Bronchial epithelial cell (primary cell): ENCODE measurements around the gene JAG2. TPM values are rescaled to one million over a fixed set of nuclear protein-coding genes. Genes with fewer than 3 reads are reported as not detected.

Source experiments
- DNase-seq: peaks from one replicate; pipeline ENCODE4 v3.0.0-alpha.2; 2010; ENCODE audit warnings: low read depth
- FAIRE-seq: peaks from 2 replicates; lab custom pipeline; 2011; peaks lifted over from hg19 to GRCh38; lab: Jason Lieb, UNC
- H3K27me3 ChIP-seq: 2 replicates; pipeline ENCODE4 v1.5.1; 2011; ENCODE audit warnings: low read length; ENCODE audit not compliant: control insufficient read depth, insufficient read depth
- H3K36me3 ChIP-seq: 2 replicates; pipeline ENCODE4 v1.5.1; 2011; ENCODE audit warnings: low read length; ENCODE audit not compliant: control insufficient read depth, insufficient read depth
- H3K4me3 ChIP-seq: 2 replicates; pipeline ENCODE4 v1.5.1; 2011; ENCODE audit warnings: mild to moderate bottlenecking, low read depth, low read length, control low read depth
- total RNA-seq: library from RNA; depleted of rRNA; stranded (reverse); fragments of >200 nt; gene quantifications from 2 replicates; pipeline ENCODE4 v1.2.1, GENCODE V29; 2014
- TF ChIP-seq, protein P1 (sequence below): IDR thresholded peaks from 2 replicates; pipeline ENCODE4 v1.5.1; 2011; ENCODE audit warnings: mild to moderate bottlenecking, moderate library complexity, low read length, control low read depth, inconsistent platforms; ENCODE audit not compliant: insufficient read depth, severe bottlenecking

JAG2 gene
- total RNA-seq, 1 donor from 2014 or later, result 45.3 TPM

DNA sequence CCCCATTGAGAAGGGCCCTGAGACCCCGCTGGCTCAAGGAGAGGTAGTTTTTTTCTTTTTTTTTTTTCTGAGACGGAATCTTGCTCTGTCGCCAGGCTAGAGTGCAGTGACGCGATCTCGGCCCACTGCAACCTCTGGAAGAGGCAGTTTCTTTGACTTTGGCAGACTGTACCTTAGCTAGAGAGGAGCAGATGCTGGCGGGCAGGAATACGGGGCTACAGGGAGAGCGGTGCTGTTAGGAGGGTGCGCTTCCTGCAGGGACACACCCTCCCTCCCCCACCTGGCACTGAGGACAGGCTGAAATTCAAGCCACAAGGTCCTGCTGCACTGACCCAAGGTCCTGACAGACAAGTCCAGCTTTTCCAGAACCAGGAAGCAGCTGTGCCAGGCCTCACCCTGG is 44.8 kb upstream of the JAG2 start:
- no peak for DNase-seq

DNA sequence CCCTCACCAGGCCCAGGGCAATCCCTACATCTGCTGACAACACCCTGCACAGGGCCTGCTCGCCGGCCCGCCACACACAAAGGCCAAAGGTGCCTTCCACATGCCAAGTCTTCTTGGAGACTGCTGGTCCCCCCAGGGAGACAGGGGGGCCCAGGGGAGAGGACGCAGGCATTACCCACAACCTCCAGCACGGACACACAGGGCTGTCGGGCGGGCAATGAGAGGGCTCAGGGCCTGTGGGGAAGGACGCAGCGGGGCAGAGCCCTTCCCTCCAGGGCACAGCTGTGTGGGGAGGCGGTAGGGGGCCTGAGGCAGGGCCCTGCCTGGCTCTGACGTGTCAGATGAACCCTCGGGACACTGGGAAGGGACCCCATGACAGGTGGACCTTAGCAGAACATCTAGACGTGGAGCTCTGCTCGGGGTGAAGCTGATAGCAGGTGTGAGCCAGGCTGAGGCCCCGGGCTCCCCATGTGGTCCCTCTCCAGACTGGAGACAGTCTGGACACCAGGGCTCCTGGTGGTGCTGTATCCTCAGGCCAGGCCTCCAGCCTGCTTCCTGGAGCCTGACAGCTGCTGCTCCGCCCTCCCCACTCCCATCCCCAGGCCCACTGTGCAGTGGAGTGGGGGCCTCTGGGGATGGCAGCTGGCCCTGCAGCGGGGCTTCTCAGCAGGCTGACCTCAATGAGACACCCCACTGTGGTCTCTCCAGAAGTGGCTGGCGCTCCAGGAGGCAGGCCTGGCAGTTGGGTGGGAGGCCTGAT is 44.1 kb upstream of the JAG2 start:
- TF ChIP-seq, protein P1, sequence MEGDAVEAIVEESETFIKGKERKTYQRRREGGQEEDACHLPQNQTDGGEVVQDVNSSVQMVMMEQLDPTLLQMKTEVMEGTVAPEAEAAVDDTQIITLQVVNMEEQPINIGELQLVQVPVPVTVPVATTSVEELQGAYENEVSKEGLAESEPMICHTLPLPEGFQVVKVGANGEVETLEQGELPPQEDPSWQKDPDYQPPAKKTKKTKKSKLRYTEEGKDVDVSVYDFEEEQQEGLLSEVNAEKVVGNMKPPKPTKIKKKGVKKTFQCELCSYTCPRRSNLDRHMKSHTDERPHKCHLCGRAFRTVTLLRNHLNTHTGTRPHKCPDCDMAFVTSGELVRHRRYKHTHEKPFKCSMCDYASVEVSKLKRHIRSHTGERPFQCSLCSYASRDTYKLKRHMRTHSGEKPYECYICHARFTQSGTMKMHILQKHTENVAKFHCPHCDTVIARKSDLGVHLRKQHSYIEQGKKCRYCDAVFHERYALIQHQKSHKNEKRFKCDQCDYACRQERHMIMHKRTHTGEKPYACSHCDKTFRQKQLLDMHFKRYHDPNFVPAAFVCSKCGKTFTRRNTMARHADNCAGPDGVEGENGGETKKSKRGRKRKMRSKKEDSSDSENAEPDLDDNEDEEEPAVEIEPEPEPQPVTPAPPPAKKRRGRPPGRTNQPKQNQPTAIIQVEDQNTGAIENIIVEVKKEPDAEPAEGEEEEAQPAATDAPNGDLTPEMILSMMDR, result no peak
- no peak overlapping the region for H3K4me3 ChIP-seq
- FAIRE-seq (no peak), DNase-seq (no peak)
- no peaks in the 10 kb centered on the region for H3K27me3 ChIP-seq
- H3K36me3 ChIP-seq, result peaks cover 10% of the 10 kb centered on the region

More for the DNA sequence above, 44.8 kb upstream of the JAG2 start:
- no peak for FAIRE-seq
- Histone ChIP-seq H3K4me3 (no peak overlapping the region), H3K36me3 (peaks cover 13% of the 10 kb centered on the region), H3K27me3 (no peaks in the 10 kb centered on the region)
- TF ChIP-seq, protein P1, result no peak

DNA sequence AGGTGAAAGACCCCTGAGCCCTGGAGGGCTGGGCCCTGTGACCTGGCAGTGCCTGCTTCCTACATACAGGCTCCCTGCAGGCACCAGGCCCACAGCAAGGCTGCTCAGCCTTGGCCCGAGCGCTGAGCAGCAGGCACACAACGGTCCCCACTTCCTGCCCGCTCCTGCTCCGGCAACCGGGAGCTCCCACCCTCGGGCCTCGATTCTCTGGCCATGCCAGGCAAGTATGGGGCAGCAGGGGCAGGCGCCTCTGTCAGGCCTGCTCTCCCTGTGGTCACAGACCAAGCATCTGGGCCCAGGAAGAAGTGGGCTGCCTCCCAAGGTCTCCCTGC is 43.1 kb upstream of the JAG2 start:
- no peak for DNase-seq
- TF ChIP-seq, protein P1, result no peak
- FAIRE-seq, result no peak
- Histone ChIP-seq H3K4me3 (no peak overlapping the region), H3K36me3 (peaks cover 5% of the 10 kb centered on the region), H3K27me3 (no peaks in the 10 kb centered on the region)

DNA sequence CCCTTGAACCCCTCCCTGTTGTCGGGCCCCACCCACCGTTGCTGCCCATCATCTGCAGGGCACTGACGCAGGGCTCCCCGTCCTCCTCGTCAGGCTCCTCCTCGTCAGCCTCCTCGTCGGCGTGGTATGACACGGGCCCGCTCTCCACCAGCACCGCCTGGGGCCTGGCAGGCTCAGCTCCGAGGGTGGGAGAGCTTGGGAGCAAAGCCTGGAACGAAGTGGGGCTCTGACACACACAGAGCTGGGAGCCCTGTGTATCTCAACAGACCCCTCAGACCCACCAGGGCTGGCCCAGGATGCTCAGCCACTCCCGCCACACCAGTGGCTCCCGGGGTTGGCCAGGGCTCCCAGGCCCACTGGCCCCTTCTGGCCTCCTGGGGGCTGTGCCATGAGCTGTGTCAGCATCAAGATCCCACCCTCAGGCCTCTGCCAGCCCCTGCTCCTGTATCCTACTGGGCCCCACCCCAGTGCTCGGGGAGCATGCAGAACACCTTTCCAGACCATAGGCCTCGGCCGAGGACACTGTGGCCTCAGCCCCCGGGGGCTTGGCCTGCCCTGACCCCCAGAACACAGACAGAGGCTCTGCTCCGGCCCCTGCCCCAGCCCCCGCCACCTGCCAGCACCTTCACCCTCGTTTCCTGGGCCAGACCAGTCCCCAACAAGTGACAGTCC is 42.6 kb upstream of the JAG2 start:
- FAIRE-seq, result no peak
- no peak for DNase-seq

DNA sequence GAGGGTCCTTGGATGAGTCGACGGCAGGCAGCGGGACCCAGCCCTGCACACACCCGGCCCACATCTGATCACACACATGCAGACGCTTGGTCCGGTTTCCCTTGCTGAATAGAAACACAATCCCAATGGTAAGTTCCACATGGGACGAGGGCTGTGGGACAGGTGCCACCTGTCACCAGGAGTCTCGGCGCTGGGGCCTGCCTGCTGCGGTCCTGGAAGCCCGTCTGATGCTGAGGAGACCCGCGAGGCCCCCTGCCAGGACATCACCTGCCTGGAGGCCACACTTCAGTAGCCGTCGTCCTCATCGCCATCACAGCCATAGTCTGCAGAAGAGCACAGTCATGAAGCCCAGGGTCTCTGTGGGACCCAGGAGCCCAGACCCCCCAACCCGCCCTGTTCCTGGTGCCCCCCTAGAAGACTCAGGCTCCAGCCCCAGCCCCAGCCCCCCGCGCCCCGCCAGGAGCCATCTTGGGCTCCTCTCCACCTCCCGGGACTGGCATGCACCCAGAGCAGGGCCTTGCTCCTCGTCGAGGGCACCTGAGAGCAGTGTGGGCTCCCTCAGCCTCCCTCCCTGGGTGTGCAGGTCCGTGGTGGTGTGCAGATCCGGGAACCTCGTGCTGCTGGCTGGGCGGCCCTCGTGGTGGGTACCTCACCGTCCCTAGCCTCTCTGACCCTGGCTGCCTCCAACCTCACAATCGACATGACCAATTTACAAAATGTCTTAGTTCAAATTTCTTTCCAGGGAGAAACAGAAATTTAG is 41.9 kb upstream of the JAG2 start:
- Histone ChIP-seq H3K4me3 (no peak overlapping the region), H3K27me3 (no peaks in the 10 kb centered on the region), H3K36me3 (peaks cover 5% of the 10 kb centered on the region)
- DNase-seq, result no peak
- TF ChIP-seq, protein P1, result no peak
- FAIRE-seq, result no peak

More for the DNA sequence above, 42.6 kb upstream of the JAG2 start:
- Histone ChIP-seq H3K4me3 (no peak overlapping the region), H3K36me3 (peaks cover 5% of the 10 kb centered on the region), H3K27me3 (no peaks in the 10 kb centered on the region)
- TF ChIP-seq, protein P1, result no peak
